ENCODE results near the gene RABGAP1L.
"Not testable (repeated sequence)": the region's sequence is repeated elsewhere in the genome, so short reads cannot be mapped to it uniquely, and the experiment has no call there.

Gene RABGAP1L

DNA sequence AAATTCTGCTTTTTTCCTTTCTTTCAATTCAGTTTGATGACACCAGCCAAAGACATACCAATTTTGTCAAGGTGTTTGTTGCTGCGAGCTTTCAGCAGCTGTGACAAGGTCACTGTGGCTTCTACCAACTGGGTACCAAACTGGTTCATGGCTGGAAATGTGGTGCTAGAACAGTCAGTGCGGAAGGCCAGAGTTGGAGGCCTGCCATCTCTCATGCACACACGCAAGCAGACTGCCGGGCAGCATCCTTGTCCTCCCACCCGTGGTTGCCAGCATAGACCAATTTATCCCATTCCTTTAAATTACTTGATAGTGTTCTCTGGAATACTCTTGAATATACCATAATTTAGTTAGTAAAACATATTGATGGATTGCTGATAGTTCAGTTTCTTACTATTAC lies 208.6 kb downstream of the RABGAP1L start:
- no peak for DNase-seq (ENCODE audit: low read depth)

DNA sequence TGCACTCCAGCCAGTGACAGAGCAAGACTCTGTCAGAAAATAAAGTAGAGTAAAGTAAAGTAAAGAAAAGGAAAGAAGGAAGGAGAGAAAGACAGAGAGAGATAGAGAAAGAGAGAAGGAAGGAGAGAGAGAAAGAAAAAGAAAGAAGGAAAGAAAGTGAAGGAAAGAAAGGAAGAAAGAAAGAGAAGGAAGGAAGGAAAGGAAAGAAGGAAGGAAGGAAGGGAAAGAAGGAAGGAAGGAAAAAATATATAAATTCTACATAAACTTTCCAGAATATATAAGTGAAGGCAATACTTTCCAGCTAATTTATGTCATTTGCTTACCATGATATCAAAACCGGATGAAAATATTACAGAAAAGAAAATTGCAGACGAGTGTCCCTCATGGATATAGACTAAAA lies 216.7 kb downstream of the RABGAP1L start:
- no peak for DNase-seq (ENCODE audit: low read depth)

DNA sequence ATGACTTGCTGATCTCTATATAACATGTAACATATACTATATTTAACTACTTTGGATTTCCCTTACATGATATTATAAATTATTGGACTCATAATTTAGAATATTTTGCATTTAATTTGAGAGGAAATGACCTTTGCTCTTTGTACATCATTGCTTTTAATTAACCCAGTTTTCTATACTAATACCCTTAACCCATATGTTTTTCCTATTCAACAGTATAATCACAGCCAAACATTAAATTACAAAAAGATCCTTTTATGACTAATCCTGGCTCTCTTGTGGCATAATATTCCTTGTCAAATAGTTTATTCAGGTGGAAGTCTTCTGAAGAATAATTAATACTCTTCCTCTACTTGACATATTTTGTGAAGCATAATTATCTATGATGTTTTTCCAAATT lies 232.4 kb downstream of the RABGAP1L start:
- DNase-seq (ENCODE audit: low read depth): no peak

GRCh38 chr1:174393885-174394284 lies 234.6 kb downstream of the RABGAP1L start:
- DNase-seq (ENCODE audit: low read depth): no peak

DNA sequence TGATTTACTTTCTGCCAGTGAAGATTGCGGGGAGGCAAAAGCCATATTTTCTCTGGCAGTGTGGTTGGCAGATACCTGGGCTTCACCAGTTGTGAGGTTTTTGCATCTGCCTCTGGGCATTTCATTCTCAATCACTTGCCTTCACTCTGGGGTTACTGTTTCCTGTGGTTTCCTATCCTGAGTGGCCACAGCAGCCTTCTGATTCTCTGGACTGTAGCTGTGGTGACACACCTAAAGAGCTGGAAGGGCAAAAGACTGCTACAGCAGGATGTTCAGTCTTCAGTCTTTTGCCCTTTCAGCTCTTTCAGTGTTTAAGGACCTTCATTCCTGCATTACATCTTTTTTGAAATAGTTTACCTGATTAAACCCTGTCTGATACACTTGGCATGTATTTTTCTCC lies 237.9 kb downstream of the RABGAP1L start:
- no peak for DNase-seq (ENCODE audit: low read depth)

DNA sequence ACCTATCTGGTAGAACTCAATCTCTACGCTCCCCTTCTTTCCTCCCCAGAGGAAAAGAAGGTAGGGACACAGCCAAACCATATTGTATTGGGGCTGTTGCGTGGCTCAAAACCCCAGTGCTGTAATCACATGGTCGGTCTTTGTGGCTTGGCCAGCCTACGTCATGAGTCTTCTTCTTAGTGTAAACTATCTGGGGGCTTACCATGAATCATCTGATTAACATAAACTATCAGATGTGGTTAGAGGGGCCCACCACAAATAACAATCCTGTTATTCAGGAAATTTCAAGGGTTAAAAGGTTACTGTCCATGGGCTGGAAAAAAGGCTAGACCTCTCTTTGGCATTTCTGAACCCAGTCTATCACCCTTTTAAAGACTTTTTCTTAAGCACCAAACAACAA lies 238.9 kb downstream of the RABGAP1L start:
- DNase-seq (ENCODE audit: low read depth): no peak

DNA sequence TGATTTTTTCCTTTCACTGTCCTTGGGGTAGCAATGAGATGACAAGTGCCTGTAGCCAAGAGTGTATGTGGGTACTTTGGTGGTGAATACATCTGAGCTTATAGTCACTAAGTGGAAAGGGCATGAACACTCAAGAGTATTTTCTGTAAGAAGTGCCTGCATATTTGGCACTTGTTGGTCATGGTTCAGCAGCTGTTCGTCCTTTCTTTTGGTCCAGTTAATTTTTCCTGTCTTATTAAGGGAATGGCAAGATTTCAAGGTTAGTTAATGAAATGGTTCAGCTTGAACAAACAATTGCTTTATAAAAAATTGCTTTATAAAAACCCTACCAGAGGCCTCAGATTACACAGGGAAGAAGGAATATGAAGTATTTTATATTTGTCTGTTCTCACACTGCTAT lies 239.9 kb downstream of the RABGAP1L start:
- no peak for DNase-seq (ENCODE audit: low read depth)

DNA sequence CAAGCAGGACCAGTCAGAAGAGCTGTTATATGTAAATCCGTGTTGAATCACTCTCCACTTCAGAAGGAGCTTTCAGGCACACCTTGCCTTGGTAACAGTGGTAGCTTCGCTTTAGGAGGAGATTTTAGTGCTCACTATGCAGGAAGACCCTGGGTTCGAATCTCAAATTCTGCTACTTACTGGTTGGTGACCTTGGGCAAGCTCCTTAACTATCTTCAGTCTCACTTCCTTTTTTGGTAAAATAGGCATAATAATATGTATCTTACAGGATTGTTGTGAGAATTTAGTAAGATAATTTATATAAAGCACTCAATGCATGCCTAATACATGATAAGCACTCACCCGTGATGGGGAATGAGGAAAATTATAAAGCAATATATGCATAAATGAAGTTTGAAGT lies 241.8 kb downstream of the RABGAP1L start:
- no peak for DNase-seq (ENCODE audit: low read depth)

DNA sequence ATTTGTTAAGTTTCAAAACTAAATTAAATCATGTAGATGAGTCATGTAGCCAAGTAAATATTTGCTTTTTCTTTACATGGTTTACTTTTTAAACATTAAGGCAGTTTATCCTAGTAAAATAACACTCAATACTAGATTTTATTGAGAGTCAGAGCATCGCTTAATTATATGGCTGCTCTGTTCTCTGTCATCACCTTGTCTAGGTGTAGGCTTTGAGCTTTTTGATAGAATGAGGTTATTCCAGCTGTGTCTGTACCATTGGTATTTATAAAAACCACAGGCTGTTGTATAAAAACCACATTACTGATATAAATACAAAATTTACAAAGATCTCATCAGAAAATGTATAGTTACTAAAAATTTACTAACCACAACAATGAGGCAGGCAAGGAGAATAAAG lies 245.9 kb downstream of the RABGAP1L start:
- DNase-seq (ENCODE audit: low read depth): no peak

DNA sequence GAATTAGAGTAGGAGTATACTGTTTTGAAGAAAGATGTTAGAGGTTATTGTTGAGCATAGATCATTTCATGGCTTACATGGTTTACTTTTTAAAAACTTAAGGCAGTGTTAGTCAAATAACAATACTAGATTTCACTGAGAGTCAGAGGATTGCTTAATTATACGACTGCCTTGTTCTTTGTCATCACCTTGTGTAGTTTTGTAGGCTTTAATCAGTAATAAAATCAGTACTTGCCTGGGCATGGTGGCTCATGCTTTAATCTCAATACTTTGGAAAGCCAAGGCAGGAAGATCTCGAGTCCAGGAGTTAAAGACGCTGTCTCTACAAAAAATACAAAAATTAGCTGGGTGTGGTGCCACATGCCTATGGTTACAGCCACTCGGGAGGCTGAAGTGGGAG lies 247.1 kb downstream of the RABGAP1L start:
- DNase-seq (ENCODE audit: low read depth): no peak

- no peak for DNase-seq (ENCODE audit: low read depth)
These were observed 248.3 kb downstream of the RABGAP1L start for GRCh38 chr1:174407665-174408064.

DNA sequence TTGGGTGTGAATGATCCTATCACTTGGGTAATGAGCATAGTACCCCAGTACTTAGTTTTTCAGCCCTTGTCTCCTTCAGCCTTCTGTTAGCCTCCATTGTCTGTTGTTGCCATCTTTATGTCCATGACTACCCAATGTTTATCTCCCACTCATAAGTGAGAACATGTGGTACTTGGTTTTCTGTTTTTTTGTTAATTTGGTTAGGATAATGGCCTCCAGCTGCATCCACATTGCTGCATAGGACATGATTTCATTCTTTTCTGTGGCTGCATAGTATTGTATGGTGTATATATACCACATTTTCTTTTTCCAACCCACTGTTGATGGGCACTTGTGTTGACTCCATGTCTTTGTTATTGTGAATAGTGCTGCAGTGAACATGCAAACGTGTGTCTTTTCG lies 248.8 kb downstream of the RABGAP1L start:
- DNase-seq (ENCODE audit: low read depth): no peak

- DNase-seq (ENCODE audit: low read depth): not testable (repeated sequence)
These were observed 250.5 kb downstream of the RABGAP1L start for GRCh38 chr1:174409801-174410200.

DNA sequence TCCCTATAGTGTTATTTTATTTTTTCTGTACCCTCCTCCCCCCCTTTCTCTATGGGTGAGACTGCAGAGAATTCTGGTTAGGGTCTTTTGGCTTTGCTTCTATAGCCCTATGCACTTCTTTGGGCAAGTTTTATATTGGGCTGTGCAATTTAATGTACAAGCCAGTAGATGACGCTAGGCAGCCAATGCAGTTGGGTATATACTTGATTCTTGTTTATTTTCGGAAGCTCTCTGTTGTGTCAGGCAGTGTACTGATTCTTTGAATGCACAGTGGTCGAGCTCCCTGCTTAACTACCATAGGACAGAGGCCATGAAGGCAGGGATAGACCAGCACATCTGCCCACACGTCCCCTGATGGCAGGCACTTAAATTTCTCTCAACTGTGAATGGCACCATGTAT lies 254.3 kb downstream of the RABGAP1L start:
- DNase-seq (ENCODE audit: low read depth): no peak

- DNase-seq (ENCODE audit: low read depth): no peak
These were observed 254.9 kb downstream of the RABGAP1L start for GRCh38 chr1:174414203-174414602.

- no peak for DNase-seq (ENCODE audit: low read depth)
These were observed 256.2 kb downstream of the RABGAP1L start for GRCh38 chr1:174415506-174415905.

GRCh38 chr1:174417921-174418320 lies 258.6 kb downstream of the RABGAP1L start:
- DNase-seq (ENCODE audit: low read depth): no peak

GRCh38 chr1:174425121-174425520 lies 265.8 kb downstream of the RABGAP1L start:
- DNase-seq (ENCODE audit: low read depth): no peak

DNA sequence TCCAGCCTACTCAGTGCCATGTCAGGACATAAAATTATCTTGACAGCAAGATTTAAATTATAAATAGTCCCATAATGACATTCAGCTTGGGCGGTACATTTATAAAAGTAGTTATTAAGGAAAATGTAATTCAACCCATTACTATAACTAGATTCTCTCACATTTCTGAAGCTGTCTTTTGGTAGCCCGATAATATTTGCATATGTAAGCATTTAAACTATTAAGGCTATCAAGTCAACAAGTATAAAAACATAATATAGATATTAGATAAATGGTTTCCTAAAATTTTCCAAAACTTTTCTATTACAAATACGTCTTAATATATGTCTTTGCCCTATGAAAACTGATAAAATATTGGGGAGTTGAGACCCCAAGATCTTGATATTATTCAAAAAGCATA lies 266.8 kb downstream of the RABGAP1L start:
- DNase-seq (ENCODE audit: low read depth): no peak

- DNase-seq (ENCODE audit: low read depth): no peak
These were observed 268.7 kb downstream of the RABGAP1L start for GRCh38 chr1:174428033-174428432.

DNA sequence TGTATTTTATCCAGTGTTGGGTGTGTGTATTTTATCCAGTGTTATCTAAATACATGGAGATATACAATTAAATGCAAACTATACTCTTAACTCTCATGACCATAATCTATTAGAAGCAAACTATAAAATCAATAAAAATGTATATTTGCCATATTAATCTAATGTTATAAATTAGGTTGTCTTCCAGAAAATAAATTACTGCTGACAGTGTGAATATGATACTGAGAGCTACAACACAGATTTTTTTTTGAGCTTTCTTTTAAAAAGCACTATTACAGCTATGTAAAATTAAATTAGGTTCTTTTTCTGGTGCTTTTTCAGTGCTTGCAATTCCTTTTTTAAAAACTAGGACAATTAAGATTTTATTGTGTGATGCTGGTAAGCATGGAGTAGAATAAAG lies 269.4 kb downstream of the RABGAP1L start:
- DNase-seq (ENCODE audit: low read depth): no peak

DNA sequence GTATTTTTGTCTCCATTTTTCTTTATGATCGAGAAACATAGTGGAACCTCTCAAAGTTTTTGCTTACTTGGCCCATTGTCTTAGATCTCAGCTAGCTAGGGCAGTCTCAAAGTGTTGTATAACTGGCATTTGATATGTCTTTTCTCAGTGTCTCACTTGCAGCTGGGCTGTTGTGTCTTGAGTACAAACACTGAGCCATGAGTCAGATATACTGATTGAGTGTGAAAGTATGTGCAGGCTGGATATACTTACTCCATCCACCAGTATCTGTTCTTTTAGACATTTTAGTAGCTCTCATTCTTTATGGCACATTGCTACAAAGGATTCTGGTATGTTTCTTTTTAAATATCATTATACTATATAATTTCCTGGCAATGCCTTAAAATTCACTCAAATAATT lies 274.1 kb downstream of the RABGAP1L start:
- DNase-seq (ENCODE audit: low read depth): no peak

DNA sequence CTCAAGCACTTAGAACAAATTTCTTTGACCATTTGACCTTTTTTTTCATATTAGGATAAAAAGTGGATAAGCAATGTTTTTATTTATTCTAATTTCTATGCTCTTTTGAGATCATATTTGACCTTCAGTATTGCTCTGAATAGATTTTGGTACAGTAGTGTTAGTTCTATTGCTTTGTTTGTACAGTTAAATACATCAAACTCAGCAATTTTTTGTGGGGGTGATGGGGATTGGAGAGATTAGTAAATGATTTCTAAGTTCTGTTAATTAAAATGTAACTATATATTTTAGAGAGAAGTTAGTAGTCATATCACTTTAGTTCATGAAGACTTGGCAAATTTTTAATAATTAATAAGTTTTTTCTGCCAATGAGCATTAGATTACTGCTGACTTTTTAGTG lies 286.0 kb downstream of the RABGAP1L start:
- DNase-seq (ENCODE audit: low read depth): no peak

GRCh38 chr1:174445817-174446216 lies 286.5 kb downstream of the RABGAP1L start:
- DNase-seq (ENCODE audit: low read depth): no peak

DNA sequence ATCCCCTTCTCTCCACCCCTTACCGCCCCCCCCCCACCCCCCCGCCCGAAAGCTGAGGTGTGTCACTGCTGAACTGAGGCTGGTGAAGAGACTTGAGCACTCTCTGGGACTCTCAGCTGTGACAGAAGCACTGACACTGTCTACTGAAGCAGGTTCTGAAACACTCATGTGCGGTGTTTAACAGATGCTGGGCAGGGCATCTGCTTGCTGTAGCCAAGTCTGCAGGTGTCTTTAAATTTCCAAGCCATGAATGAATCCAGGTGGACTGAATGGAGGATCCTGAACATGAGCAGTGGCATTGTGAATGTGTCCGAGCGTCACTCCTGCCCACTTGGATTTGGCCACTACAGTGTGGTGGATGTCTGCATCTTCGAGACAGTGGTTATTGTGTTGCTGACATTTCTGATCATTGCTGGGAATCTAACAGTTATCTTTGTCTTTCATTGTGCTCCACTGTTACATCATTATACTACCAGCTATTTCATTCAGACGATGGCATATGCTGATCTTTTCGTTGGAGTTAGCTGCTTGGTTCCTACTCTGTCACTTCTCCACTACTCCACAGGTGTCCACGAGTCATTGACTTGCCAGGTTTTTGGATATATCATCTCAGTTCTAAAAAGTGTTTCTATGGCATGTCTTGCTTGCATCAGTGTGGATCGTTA lies 288.7 kb downstream of the RABGAP1L start, which contains the start of gene GPR52:
TSS of gene GPR52 (plus strand) at position 99 of the 665 bp plus-strand sequence. CDS start at position 247, 148 bp downstream.
- no peak for DNase-seq (ENCODE audit: low read depth)

Data from stimulated activated CD8-positive, alpha-beta memory T cell treated with anti-CD3 and anti-CD28 coated beads, Interleukin-12 subunit alpha, Interleukin-12 subunit beta, amount 100 ng/mL, for 4 hours (primary cell).